ENCODE results near the gene NOTUM.

Gene NOTUM

GRCh38 chr17:81991684-81992305 lies 30.8 kb upstream of the NOTUM start:
- peak overlapping the region; percentile 15; the same call in 1 of the 2 replicates for H3K4me3 ChIP-seq (replicated peaks; ENCODE audit: low read depth, low read length)
- no peak for TF ChIP-seq CTCF (IDR thresholded peaks at IDR 0.05; ENCODE audit: low read depth, low read length, missing control alignments)
- DNase-seq (ENCODE audit: extremely low read depth, low read depth) = peak; percentile 29

GRCh38 chr17:81990836-81991683 lies 30.1 kb upstream of the NOTUM start:
- TF ChIP-seq CTCF (IDR thresholded peaks at IDR 0.05; ENCODE audit: low read depth, low read length, missing control alignments) = no peak
- no peak overlapping the region for H3K4me3 ChIP-seq (replicated peaks; ENCODE audit: low read depth, low read length)
- DNase-seq (ENCODE audit: extremely low read depth, low read depth) = no peak

- H3K4me3 ChIP-seq (replicated peaks; ENCODE audit: low read depth, low read length) = no peak overlapping the region
- TF ChIP-seq CTCF (IDR thresholded peaks at IDR 0.05; ENCODE audit: low read depth, low read length, missing control alignments) = no peak
- no peak for DNase-seq (ENCODE audit: extremely low read depth, low read depth)
These were observed 26.3 kb upstream of the NOTUM start for GRCh38 chr17:81987161-81987770.

- no peak for DNase-seq (ENCODE audit: extremely low read depth, low read depth)
- no peak overlapping the region for H3K4me3 ChIP-seq (replicated peaks; ENCODE audit: low read depth, low read length)
- no peak for TF ChIP-seq CTCF (IDR thresholded peaks at IDR 0.05; ENCODE audit: low read depth, low read length, missing control alignments)
These were observed 25.6 kb upstream of the NOTUM start for GRCh38 chr17:81986606-81987005.

- no peak for DNase-seq (ENCODE audit: extremely low read depth, low read depth)
- TF ChIP-seq CTCF (IDR thresholded peaks at IDR 0.05; ENCODE audit: low read depth, low read length, missing control alignments) = no peak
- no peak overlapping the region for H3K4me3 ChIP-seq (replicated peaks; ENCODE audit: low read depth, low read length)
These were observed 23.9 kb upstream of the NOTUM start for GRCh38 chr17:81984773-81985410.

- H3K4me3 ChIP-seq (replicated peaks; ENCODE audit: low read depth, low read length) = no peak overlapping the region
- TF ChIP-seq CTCF (IDR thresholded peaks at IDR 0.05; ENCODE audit: low read depth, low read length, missing control alignments) = no peak
- no peak for DNase-seq (ENCODE audit: extremely low read depth, low read depth)
These were observed 22.8 kb upstream of the NOTUM start for GRCh38 chr17:81983639-81984373.

Measured in HFF-Myc (cell line).